Measurements from ENCODE around the gene SGCA.

SGCA gene

GRCh38 chr17:50181591-50182560 is 16.1 kb downstream of the SGCA start:
- H3K4me3 ChIP-seq (ENCODE audit: low read depth, low read length) = no peak overlapping the region

- H3K4me3 ChIP-seq (ENCODE audit: low read depth, low read length) = no peak overlapping the region
These were observed 17.1 kb downstream of the SGCA start for GRCh38 chr17:50182783-50183420.

- no peak overlapping the region for H3K4me3 ChIP-seq (ENCODE audit: low read depth, low read length)
These were observed 17.7 kb downstream of the SGCA start for GRCh38 chr17:50183421-50183994.

GRCh38 chr17:50184064-50184463 is 18.3 kb downstream of the SGCA start:
- no peak overlapping the region for H3K4me3 ChIP-seq (ENCODE audit: low read depth, low read length)

GRCh38 chr17:50184611-50185398 is 19.0 kb downstream of the SGCA start:
- no peak overlapping the region for H3K4me3 ChIP-seq (ENCODE audit: low read depth, low read length)

GRCh38 chr17:50185631-50186471 is 20.0 kb downstream of the SGCA start:
- H3K4me3 ChIP-seq (ENCODE audit: low read depth, low read length) = no peak overlapping the region

- H3K4me3 ChIP-seq (ENCODE audit: low read depth, low read length) = no peak overlapping the region
These were observed 21.0 kb downstream of the SGCA start for GRCh38 chr17:50186661-50187393.

GRCh38 chr17:50187394-50187725 is 21.6 kb downstream of the SGCA start:
- no peak overlapping the region for H3K4me3 ChIP-seq (ENCODE audit: low read depth, low read length)

- H3K4me3 ChIP-seq (ENCODE audit: low read depth, low read length) = no peak overlapping the region
These were observed 22.1 kb downstream of the SGCA start for GRCh38 chr17:50187751-50188530.

GRCh38 chr17:50188531-50188920 is 22.7 kb downstream of the SGCA start:
- H3K4me3 ChIP-seq (ENCODE audit: low read depth, low read length) = no peak overlapping the region

GRCh38 chr17:50188921-50189549 is 23.2 kb downstream of the SGCA start:
- no peak overlapping the region for H3K4me3 ChIP-seq (ENCODE audit: low read depth, low read length)

GRCh38 chr17:50189550-50190292 is 23.9 kb downstream of the SGCA start:
- H3K4me3 ChIP-seq (ENCODE audit: low read depth, low read length) = no peak overlapping the region

GRCh38 chr17:50190293-50190602 is 24.4 kb downstream of the SGCA start:
- H3K4me3 ChIP-seq (ENCODE audit: low read depth, low read length) = no peak overlapping the region

GRCh38 chr17:50190603-50191358 is 25.0 kb downstream of the SGCA start:
- H3K4me3 ChIP-seq (ENCODE audit: low read depth, low read length) = no peak overlapping the region

GRCh38 chr17:50191359-50192143 is 25.7 kb downstream of the SGCA start:
- no peak overlapping the region for H3K4me3 ChIP-seq (ENCODE audit: low read depth, low read length)

GRCh38 chr17:50192144-50192617 is 26.4 kb downstream of the SGCA start:
- H3K4me3 ChIP-seq (ENCODE audit: low read depth, low read length) = no peak overlapping the region

Measured in iPS-11a (cell line).